Endodermal cell (in vitro differentiated cells): ENCODE data around the gene IGFBP2. TPM values are rescaled to one million over a fixed set of nuclear protein-coding genes. Genes with fewer than 3 reads are reported as not detected.

Experiments used
- DNase-seq: peaks from one replicate; pipeline ENCODE4 v3.0.0-alpha.2; 2017
- H3K27ac ChIP-seq: 2 replicates; pipeline ENCODE4 v1.5.1; 2013; ENCODE audit warnings: mild to moderate bottlenecking, low read depth, low read length, moderate library complexity
- H3K27me3 ChIP-seq: 2 replicates; pipeline ENCODE4 v1.6.1; 2013; ENCODE audit warnings: mild to moderate bottlenecking, low read length, moderate library complexity; ENCODE audit not compliant: insufficient read depth, control insufficient read depth, poor library complexity, severe bottlenecking
- H3K36me3 ChIP-seq: 2 replicates; pipeline ENCODE4 v1.7.0; 2013; ENCODE audit warnings: mild to moderate bottlenecking, low read length, moderate library complexity; ENCODE audit not compliant: control insufficient read depth, insufficient read depth
- H3K4me1 ChIP-seq: one replicate; pipeline ENCODE4 v1.7.0; 2013; ENCODE audit warnings: low read length; ENCODE audit not compliant: control insufficient read depth, insufficient read depth
- H3K4me3 ChIP-seq: 2 replicates; pipeline ENCODE4 v1.5.1; 2013; ENCODE audit warnings: mild to moderate bottlenecking, low read length, moderate library complexity
- H3K9ac ChIP-seq: 2 replicates; pipeline ENCODE4 v1.6.1; 2013; ENCODE audit warnings: mild to moderate bottlenecking, low read length, moderate library complexity; ENCODE audit not compliant: poor library complexity, severe bottlenecking; ENCODE audit errors: extremely low read depth
- H3K9me3 ChIP-seq: 2 replicates; pipeline ENCODE4 v1.6.1; 2013; ENCODE audit warnings: mild to moderate bottlenecking, low read length, moderate library complexity; ENCODE audit not compliant: control insufficient read depth
- H3K27ac Mint-ChIP-seq: 2 replicates; pipeline ENCODE4 v1.8.0; 2020; ENCODE audit warnings: mixed read lengths
- H3K27me3 Mint-ChIP-seq: 2 replicates; pipeline ENCODE4 v1.8.0; 2021; ENCODE audit warnings: mild to moderate bottlenecking, mixed read lengths; ENCODE audit not compliant: insufficient read depth
- H3K36me3 Mint-ChIP-seq: 2 replicates; pipeline ENCODE4 v1.8.0; 2020; ENCODE audit warnings: low read depth, mixed read lengths
- H3K4me1 Mint-ChIP-seq: 2 replicates; pipeline ENCODE4 v1.8.0; 2020; ENCODE audit warnings: mixed read lengths
- H3K4me3 Mint-ChIP-seq: 2 replicates; pipeline ENCODE4 v1.8.0; 2020; ENCODE audit warnings: mild to moderate bottlenecking, moderate library complexity, mixed read lengths
- H3K9me3 Mint-ChIP-seq: 2 replicates; pipeline ENCODE4 v1.8.0; 2020; ENCODE audit warnings: mild to moderate bottlenecking, mixed read lengths
- WGBS, 2 experiments: methylation state at CpG; one replicate each; pipeline versions ENCODE4 v1.1.5 to v1.1.7; 2013; ENCODE audit warnings: missing lambda C conversion rate in 2 of 2, mixed read lengths in 1 of 2; ENCODE audit not compliant: insufficient coverage in 1 of 2, insufficient read length in 1 of 2; 5-methylcytosine and 5-hydroxymethylcytosine counted together
- total RNA-seq, 2 donors: library from RNA; stranded (reverse); fragmentation: NEBNext Ultra II Directional in 1 of 2; extraction: Animal tissue kit (Norgen Biotek cat#: 25700) in 1 of 2; gene quantifications; 2 replicates in 1 of 2; 3 replicates in 1 of 2; pipeline ENCODE4 v1.2.1, GENCODE V29; 2021
- TF ChIP-seq, protein P1 (sequence below): fragments of 200-600 bp; sonication (generic); conservative IDR thresholded peaks from 2 replicates; pipeline ENCODE4 v1.5.0; 2021; ENCODE audit warnings: antibody characterized with exemption, mild to moderate bottlenecking

Gene IGFBP2
- total RNA-seq, 2 donors from 2014 or later = 80.8 to 313 TPM

DNA sequence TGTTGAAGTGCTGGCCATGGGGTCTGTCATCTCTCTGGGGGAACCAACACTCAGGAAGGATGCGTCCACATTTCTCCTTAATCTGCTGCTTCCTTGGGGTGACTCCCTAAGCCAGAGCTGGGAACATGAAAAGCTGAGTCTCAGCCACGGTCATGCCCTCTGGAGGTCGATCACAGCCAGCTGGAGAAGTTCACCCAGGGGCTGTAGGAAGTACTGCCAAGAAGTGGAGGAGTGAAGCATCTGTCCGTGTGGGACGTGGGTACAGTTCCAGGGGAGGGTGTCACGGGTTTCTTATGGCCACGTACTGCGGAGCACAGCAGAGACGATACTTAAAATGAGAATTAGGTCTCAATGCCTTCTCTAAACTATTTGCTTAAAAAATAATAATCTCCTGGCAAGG, 42.4 kb upstream of the IGFBP2 start:
- Histone ChIP-seq H3K27me3 (no peaks in the 10 kb centered on the region), H3K4me3 (no peak overlapping the region), H3K36me3 (no peaks in the 10 kb centered on the region), H3K9me3 (no peaks in the 10 kb centered on the region), H3K4me1 (no peaks in the 10 kb centered on the region), H3K27ac (no peak overlapping the region), H3K9ac (no peak overlapping the region)
- H3K9me3 Mint-ChIP-seq = no peaks in the 10 kb centered on the region
- 83 to 90% methylated on average over 6 to 9 of the region's 9 CpGs for WGBS, 2 experiments
- no peak overlapping the region for H3K4me3 Mint-ChIP-seq
- no peaks in the 10 kb centered on the region for H3K36me3 Mint-ChIP-seq
- no peak overlapping the region for H3K27ac Mint-ChIP-seq
- TF ChIP-seq, protein P1, sequence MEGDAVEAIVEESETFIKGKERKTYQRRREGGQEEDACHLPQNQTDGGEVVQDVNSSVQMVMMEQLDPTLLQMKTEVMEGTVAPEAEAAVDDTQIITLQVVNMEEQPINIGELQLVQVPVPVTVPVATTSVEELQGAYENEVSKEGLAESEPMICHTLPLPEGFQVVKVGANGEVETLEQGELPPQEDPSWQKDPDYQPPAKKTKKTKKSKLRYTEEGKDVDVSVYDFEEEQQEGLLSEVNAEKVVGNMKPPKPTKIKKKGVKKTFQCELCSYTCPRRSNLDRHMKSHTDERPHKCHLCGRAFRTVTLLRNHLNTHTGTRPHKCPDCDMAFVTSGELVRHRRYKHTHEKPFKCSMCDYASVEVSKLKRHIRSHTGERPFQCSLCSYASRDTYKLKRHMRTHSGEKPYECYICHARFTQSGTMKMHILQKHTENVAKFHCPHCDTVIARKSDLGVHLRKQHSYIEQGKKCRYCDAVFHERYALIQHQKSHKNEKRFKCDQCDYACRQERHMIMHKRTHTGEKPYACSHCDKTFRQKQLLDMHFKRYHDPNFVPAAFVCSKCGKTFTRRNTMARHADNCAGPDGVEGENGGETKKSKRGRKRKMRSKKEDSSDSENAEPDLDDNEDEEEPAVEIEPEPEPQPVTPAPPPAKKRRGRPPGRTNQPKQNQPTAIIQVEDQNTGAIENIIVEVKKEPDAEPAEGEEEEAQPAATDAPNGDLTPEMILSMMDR = peak; percentile 59
- no peaks in the 10 kb centered on the region for H3K4me1 Mint-ChIP-seq
- no peaks in the 10 kb centered on the region for H3K27me3 Mint-ChIP-seq
- DNase-seq = peak; percentile 68

DNA sequence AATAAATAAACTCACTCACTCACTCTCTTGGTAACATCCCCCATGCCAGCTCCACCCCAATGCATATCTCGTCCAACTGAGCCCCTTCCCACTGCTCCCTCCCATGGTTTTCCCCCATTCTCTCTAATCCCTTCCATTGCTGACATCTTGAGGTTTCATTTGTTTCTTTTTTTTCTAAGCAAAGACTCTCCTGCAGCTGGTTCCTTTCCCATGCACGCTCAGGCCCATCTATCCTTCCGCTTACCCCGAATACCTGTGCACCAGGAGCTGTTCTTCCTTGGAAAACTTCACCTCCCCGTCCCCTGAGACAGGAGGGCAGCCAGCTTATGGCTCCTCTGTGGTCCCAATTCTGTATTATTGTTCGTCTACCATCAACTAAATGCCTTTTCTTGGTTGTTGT, 41.7 kb upstream of the IGFBP2 start:
- Mint-ChIP-seq H3K4me1 (peaks cover 4% of the 10 kb centered on the region), H3K36me3 (no peaks in the 10 kb centered on the region), H3K9me3 (no peaks in the 10 kb centered on the region), H3K27ac (no peak overlapping the region), H3K27me3 (no peaks in the 10 kb centered on the region), H3K4me3 (no peak overlapping the region)
- Histone ChIP-seq H3K9me3 (no peaks in the 10 kb centered on the region), H3K36me3 (no peaks in the 10 kb centered on the region), H3K4me1 (no peaks in the 10 kb centered on the region), H3K27me3 (no peaks in the 10 kb centered on the region), H3K9ac (no peak overlapping the region), H3K4me3 (no peak overlapping the region), H3K27ac (no peak overlapping the region)
- 86 to 93% methylated on average over 4 to 6 of the region's 6 CpGs for WGBS, 2 experiments
- DNase-seq = no peak
- TF ChIP-seq, protein P1 = no peak

DNA sequence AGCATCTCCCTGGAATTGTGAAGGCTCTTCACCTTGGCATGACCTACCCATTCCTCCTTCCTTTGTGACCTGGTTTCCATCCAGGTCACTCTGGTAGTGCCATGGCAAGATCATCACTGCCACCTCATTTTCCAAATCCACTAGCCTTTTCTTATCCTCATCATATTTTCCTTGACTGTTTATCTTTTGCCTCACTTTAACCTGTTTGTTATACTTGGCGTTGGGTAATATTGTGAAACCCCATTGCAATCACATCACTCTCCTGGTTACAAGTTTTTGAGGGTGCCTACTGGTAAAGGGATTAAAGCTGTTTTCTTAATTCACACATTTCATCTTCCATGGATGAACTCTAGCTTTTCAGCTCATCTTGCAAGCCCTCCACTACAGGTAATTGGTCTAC, 39.1 kb upstream of the IGFBP2 start:
- H3K4me3 ChIP-seq = no peak overlapping the region
- H3K27me3 ChIP-seq = no peaks in the 10 kb centered on the region
- peaks cover 9% of the 10 kb centered on the region for H3K4me1 Mint-ChIP-seq
- H3K9ac ChIP-seq = no peak overlapping the region
- H3K27ac ChIP-seq = no peak overlapping the region
- no peak for DNase-seq
- H3K27me3 Mint-ChIP-seq = no peaks in the 10 kb centered on the region
- H3K9me3 ChIP-seq = no peaks in the 10 kb centered on the region
- H3K4me1 ChIP-seq = no peaks in the 10 kb centered on the region
- no peak overlapping the region for H3K27ac Mint-ChIP-seq
- H3K36me3 ChIP-seq = no peaks in the 10 kb centered on the region
- H3K4me3 Mint-ChIP-seq = no peak overlapping the region
- 100% methylated on average over 1 of the region's 1 CpG; no CpG with 5 or more reads in 1 of the 2 experiments for WGBS, 2 experiments
- TF ChIP-seq, protein P1 = no peak
- H3K9me3 Mint-ChIP-seq = no peaks in the 10 kb centered on the region
- H3K36me3 Mint-ChIP-seq = no peaks in the 10 kb centered on the region
